ENCODE measurements around the gene GRIK4. TPM values are rescaled to one million over a fixed set of nuclear protein-coding genes. Genes with fewer than 3 reads are reported as not detected.
"Not testable (repeated sequence)": the region's sequence is repeated elsewhere in the genome, so short reads cannot be mapped to it uniquely, and the experiment has no call there.

GRIK4 gene
- total RNA-seq, 2 experiments from 2014 or later: not detected

GRCh38 chr11:120606211-120607010, 94.9 kb downstream of the GRIK4 start:
- POLR2A ChIA-PET: no interaction called here
- Mint-ChIP-seq H3K4me3 (no peak overlapping the region), H3K27ac (no peak overlapping the region), H3K4me1 (no peaks in the 10 kb centered on the region), H3K36me3 (ENCODE audit: low read depth) (no peaks in the 10 kb centered on the region), H3K9me3 (ENCODE audit: low read depth) (no peaks in the 10 kb centered on the region), H3K27me3 (peaks cover 3% of the 10 kb centered on the region)
- DNase-seq: no peak
- CTCF ChIA-PET: interaction anchor here (1.0 kb wide), 1 partner anchor 14 kb away, joined by 3 read pairs; no protein-coding TSS in a partner anchor
- intact Hi-C loops (cut with DNase I, micrococcal nuclease): no loop called here
- no peak for ATAC-seq

GRCh38 chr11:120608061-120608460, 96.5 kb downstream of the GRIK4 start:
- H3K9me3 Mint-ChIP-seq (ENCODE audit: low read depth): no peaks in the 10 kb centered on the region

GRCh38 chr11:120608760-120609211, 97.2 kb downstream of the GRIK4 start:
- H3K9me3 Mint-ChIP-seq (ENCODE audit: low read depth): no peaks in the 10 kb centered on the region
- ChIA-PET CTCF (no interaction called here), POLR2A (interaction anchor here (0.6 kb wide), 1 partner anchor 345 kb away, joined by 3 read pairs; no protein-coding TSS in a partner anchor)
- H3K4me3 Mint-ChIP-seq: no peak overlapping the region
- peaks cover 8% of the 10 kb centered on the region for H3K4me1 Mint-ChIP-seq
- H3K27ac Mint-ChIP-seq: no peak overlapping the region
- ATAC-seq (no peak), DNase-seq (no peak)
- H3K27me3 Mint-ChIP-seq: peaks cover 6% of the 10 kb centered on the region
- H3K36me3 Mint-ChIP-seq (ENCODE audit: low read depth): no peaks in the 10 kb centered on the region
- intact Hi-C loops (cut with DNase I, micrococcal nuclease): no loop called here

More at GRCh38 chr11:120608061-120608460, 96.5 kb downstream of the GRIK4 start:
- Mint-ChIP-seq H3K27ac (no peak overlapping the region), H3K27me3 (peaks cover 6% of the 10 kb centered on the region), H3K4me3 (no peak overlapping the region), H3K4me1 (peaks cover 7% of the 10 kb centered on the region), H3K36me3 (ENCODE audit: low read depth) (no peaks in the 10 kb centered on the region)
- intact Hi-C loops (cut with DNase I, micrococcal nuclease): no loop called here
- ChIA-PET POLR2A (no interaction called here), CTCF (no interaction called here)
- no peak for ATAC-seq
- no peak for DNase-seq

- Mint-ChIP-seq H3K4me3 (no peak overlapping the region), H3K36me3 (ENCODE audit: low read depth) (no peaks in the 10 kb centered on the region), H3K27ac (no peak overlapping the region), H3K4me1 (peaks cover 8% of the 10 kb centered on the region), H3K9me3 (ENCODE audit: low read depth) (no peaks in the 10 kb centered on the region), H3K27me3 (peaks cover 10% of the 10 kb centered on the region)
- ATAC-seq: no peak
- intact Hi-C loops (cut with DNase I, micrococcal nuclease): no loop called here
- no peak for DNase-seq
- ChIA-PET CTCF (no interaction called here), POLR2A (no interaction called here)
Observed at GRCh38 chr11:120610111-120610510, 98.6 kb downstream of the GRIK4 start.

GRCh38 chr11:120611581-120611980, 100.0 kb downstream of the GRIK4 start:
- ChIA-PET POLR2A (no interaction called here), CTCF (no interaction called here)
- Mint-ChIP-seq H3K27ac (no peak overlapping the region), H3K4me3 (no peak overlapping the region), H3K36me3 (ENCODE audit: low read depth) (no peaks in the 10 kb centered on the region), H3K27me3 (peaks cover 10% of the 10 kb centered on the region), H3K4me1 (peaks cover 8% of the 10 kb centered on the region), H3K9me3 (ENCODE audit: low read depth) (no peaks in the 10 kb centered on the region)
- no peak for ATAC-seq
- no peak for DNase-seq
- intact Hi-C loops (cut with DNase I, micrococcal nuclease): no loop called here

- Mint-ChIP-seq H3K27me3 (peaks cover 10% of the 10 kb centered on the region), H3K36me3 (ENCODE audit: low read depth) (peaks cover 1% of the 10 kb centered on the region), H3K9me3 (ENCODE audit: low read depth) (peaks cover 2% of the 10 kb centered on the region), H3K4me1 (peaks cover 8% of the 10 kb centered on the region), H3K27ac (no peak overlapping the region), H3K4me3 (no peak overlapping the region)
- ChIA-PET POLR2A (no interaction called here), CTCF (interaction anchor here (0.5 kb wide), 1 partner anchor 190 kb away, joined by 3 read pairs; no protein-coding TSS in a partner anchor)
- ATAC-seq (peak; percentile 73), DNase-seq (peak; percentile 36)
- intact Hi-C loops (cut with DNase I, micrococcal nuclease): no loop called here
Observed at GRCh38 chr11:120612513-120613263, 101.1 kb downstream of the GRIK4 start.

- peaks cover 8% of the 10 kb centered on the region for H3K4me1 Mint-ChIP-seq
- ChIA-PET CTCF (interaction anchor here (1.0 kb wide), 1 partner anchor 22 kb away, joined by 3 read pairs; no protein-coding TSS in a partner anchor), POLR2A (no interaction called here)
- H3K9me3 Mint-ChIP-seq (ENCODE audit: low read depth): peaks cover 8% of the 10 kb centered on the region
- peaks cover 1% of the 10 kb centered on the region for H3K36me3 Mint-ChIP-seq (ENCODE audit: low read depth)
- intact Hi-C loops (cut with DNase I, micrococcal nuclease): no loop called here
- ATAC-seq: no peak
- peaks cover 10% of the 10 kb centered on the region for H3K27me3 Mint-ChIP-seq
- no peak overlapping the region for H3K27ac Mint-ChIP-seq
- H3K4me3 Mint-ChIP-seq: no peak overlapping the region
- DNase-seq: no peak
Observed at GRCh38 chr11:120613264-120614226, 102.0 kb downstream of the GRIK4 start.

- ATAC-seq (no peak), DNase-seq (no peak)
- Mint-ChIP-seq H3K4me1 (peaks cover 8% of the 10 kb centered on the region), H3K9me3 (ENCODE audit: low read depth) (peaks cover 8% of the 10 kb centered on the region), H3K27me3 (peaks cover 10% of the 10 kb centered on the region), H3K4me3 (no peak overlapping the region), H3K36me3 (ENCODE audit: low read depth) (peaks cover 1% of the 10 kb centered on the region), H3K27ac (no peak overlapping the region)
- ChIA-PET POLR2A (no interaction called here), CTCF (no interaction called here)
- intact Hi-C loops (cut with DNase I, micrococcal nuclease): no loop called here
Observed at GRCh38 chr11:120615391-120615790, 103.8 kb downstream of the GRIK4 start.

GRCh38 chr11:120618399-120618798, 106.9 kb downstream of the GRIK4 start:
- H3K4me3 Mint-ChIP-seq: no peak overlapping the region
- ATAC-seq (no peak), DNase-seq (no peak)
- no peak overlapping the region for H3K27ac Mint-ChIP-seq
- POLR2A ChIA-PET: no interaction called here
- CTCF ChIA-PET: no interaction called here
- peaks cover 8% of the 10 kb centered on the region for H3K9me3 Mint-ChIP-seq (ENCODE audit: low read depth)
- no peaks in the 10 kb centered on the region for H3K4me1 Mint-ChIP-seq
- peaks cover 1% of the 10 kb centered on the region for H3K36me3 Mint-ChIP-seq (ENCODE audit: low read depth)
- intact Hi-C loops (cut with DNase I, micrococcal nuclease): no loop called here
- peaks cover 4% of the 10 kb centered on the region for H3K27me3 Mint-ChIP-seq

- H3K27me3 Mint-ChIP-seq: peaks cover 5% of the 10 kb centered on the region
- no peak for ATAC-seq
- intact Hi-C loops (cut with DNase I, micrococcal nuclease): no loop called here
- peaks cover 8% of the 10 kb centered on the region for H3K9me3 Mint-ChIP-seq (ENCODE audit: low read depth)
- H3K27ac Mint-ChIP-seq: no peak overlapping the region
- CTCF ChIA-PET: no interaction called here
- POLR2A ChIA-PET: no interaction called here
- peak; percentile 32 for DNase-seq
- no peaks in the 10 kb centered on the region for H3K4me1 Mint-ChIP-seq
- no peak overlapping the region for H3K4me3 Mint-ChIP-seq
- H3K36me3 Mint-ChIP-seq (ENCODE audit: low read depth): peaks cover 1% of the 10 kb centered on the region
Observed at GRCh38 chr11:120622189-120622875, 110.8 kb downstream of the GRIK4 start.

- H3K27me3 Mint-ChIP-seq; intact Hi-C loops (cut with DNase I, micrococcal nuclease); H3K4me1 Mint-ChIP-seq; POLR2A ChIA-PET; DNase-seq; CTCF ChIA-PET; H3K36me3 Mint-ChIP-seq (ENCODE audit: low read depth); H3K27ac Mint-ChIP-seq; H3K9me3 Mint-ChIP-seq (ENCODE audit: low read depth); ATAC-seq; H3K4me3 Mint-ChIP-seq: not testable (repeated sequence)
Observed at GRCh38 chr11:120624992-120625391, 113.4 kb downstream of the GRIK4 start.

All from activated CD4-positive, alpha-beta T cell treated with anti-CD3 and anti-CD28 coated beads for 36 hours (primary cell).